K562 treated with DMSO at 1 percent for 24 hours (cell line): ENCODE data around the gene ZNF287. TPM values are rescaled to one million over a fixed set of nuclear protein-coding genes. Genes with fewer than 3 reads are reported as not detected.

ENCODE experiments used
- total RNA-seq: library from RNA; unstranded; fragments of 300-600 nt; gene quantifications from 2 replicates; pipeline ENCODE4 v1.2.3, GENCODE V29; 2022; ENCODE audit warnings: low read depth; ENCODE audit not compliant: insufficient read depth

Gene ZNF287
- 1.9 TPM in 1 of 2 replicates, not detected in the other for total RNA-seq

GRCh38 chr17:16568541-16569357 lies at the start of gene ZNF287:
Gene ZNF287 (minus strand): TSS chr17:16569204. CDS start chr17:16567731, 1,473 bp downstream.

Other genes with a start within 250 kb of the ZNF287 start
- gene CENPV, start 215.7 kb downstream of the ZNF287 start, total RNA-seq: 59.9 and 60.6 TPM in 2 replicates
- gene UBB, start 188.1 kb downstream of the ZNF287 start, total RNA-seq: 2,010 and 2,059 TPM in 2 replicates
- gene TRPV2, start 153.6 kb downstream of the ZNF287 start, total RNA-seq: 90.2 and 101 TPM in 2 replicates
- 0.35 and 0.74 TPM in 2 replicates for gene LRRC75A, start 77.0 kb downstream of the ZNF287 start, total RNA-seq
- gene ZNF624, start 84.6 kb upstream of the ZNF287 start, total RNA-seq: 0.31 and 0.35 TPM in 2 replicates
- 0.27 and 0.30 TPM in 2 replicates for gene CCDC144A, start 121.0 kb upstream of the ZNF287 start, total RNA-seq